Measurements from ENCODE around the gene CDCP1.

CDCP1 gene, protein sequence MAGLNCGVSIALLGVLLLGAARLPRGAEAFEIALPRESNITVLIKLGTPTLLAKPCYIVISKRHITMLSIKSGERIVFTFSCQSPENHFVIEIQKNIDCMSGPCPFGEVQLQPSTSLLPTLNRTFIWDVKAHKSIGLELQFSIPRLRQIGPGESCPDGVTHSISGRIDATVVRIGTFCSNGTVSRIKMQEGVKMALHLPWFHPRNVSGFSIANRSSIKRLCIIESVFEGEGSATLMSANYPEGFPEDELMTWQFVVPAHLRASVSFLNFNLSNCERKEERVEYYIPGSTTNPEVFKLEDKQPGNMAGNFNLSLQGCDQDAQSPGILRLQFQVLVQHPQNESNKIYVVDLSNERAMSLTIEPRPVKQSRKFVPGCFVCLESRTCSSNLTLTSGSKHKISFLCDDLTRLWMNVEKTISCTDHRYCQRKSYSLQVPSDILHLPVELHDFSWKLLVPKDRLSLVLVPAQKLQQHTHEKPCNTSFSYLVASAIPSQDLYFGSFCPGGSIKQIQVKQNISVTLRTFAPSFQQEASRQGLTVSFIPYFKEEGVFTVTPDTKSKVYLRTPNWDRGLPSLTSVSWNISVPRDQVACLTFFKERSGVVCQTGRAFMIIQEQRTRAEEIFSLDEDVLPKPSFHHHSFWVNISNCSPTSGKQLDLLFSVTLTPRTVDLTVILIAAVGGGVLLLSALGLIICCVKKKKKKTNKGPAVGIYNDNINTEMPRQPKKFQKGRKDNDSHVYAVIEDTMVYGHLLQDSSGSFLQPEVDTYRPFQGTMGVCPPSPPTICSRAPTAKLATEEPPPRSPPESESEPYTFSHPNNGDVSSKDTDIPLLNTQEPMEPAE

DNA sequence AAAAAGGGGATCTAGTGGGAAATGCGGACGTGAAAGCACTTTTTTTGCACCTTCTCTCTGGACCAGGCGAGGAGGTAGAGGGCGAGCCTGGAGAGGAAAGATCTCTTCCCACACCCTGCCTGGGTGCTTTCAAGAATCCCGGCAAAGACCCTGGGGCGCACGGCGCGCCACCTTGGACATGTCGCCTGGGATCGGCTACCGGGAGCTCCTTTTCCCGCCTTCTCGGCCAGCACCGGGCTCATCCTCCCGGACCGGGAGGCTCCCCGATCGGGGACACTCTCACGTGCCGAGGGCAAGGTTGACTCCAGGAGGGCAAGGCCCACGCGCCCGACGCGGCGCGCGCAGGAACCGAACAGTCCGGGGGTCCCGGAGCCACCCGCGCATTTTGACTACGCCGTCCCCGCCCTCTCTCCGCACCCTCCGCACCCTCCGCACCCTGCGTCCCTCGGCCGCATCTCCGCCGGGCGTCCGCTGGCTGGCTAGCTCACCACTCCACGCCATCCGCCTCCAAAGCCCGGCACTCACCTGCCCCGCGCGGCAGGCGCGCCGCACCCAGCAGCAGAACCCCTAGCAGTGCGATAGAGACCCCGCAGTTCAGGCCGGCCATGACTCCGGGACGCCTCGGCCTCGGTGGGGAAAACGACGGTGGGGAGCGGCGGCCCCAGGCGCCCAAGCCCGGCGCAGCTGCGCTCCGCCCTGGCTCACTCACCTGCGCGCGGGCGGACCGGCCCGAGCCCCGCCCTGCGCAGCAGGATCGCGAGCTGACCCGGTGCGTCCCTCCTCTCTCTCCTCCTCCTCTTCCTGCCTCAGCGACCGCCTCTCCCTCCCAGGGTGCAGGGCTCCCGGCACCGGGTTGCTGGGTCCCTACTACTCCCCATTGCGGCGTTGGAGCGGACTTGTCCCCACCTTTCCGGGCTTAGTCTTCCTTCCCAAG, at the start of gene CDCP1:
Gene CDCP1 (minus strand): TSS at position 698 of the 934 bp plus-strand sequence. CDS start 91 bp downstream, at position 607.
- peaks cover 51 to 62% of the 10 kb centered on the region in 2 donors for H3K27me3 Mint-ChIP-seq
- peaks cover 9 to 10% of the 10 kb centered on the region in 2 donors for H3K9me3 Mint-ChIP-seq
- H3K27ac Mint-ChIP-seq = peak within 1 kb of the TSS; percentile 78
- ATAC-seq (replicated peaks) (peak; percentile 21 to 51), DNase-seq (no peak)
- H3K4me1 Mint-ChIP-seq = peaks cover 13 to 28% of the 10 kb centered on the region in 2 donors
- H3K36me3 Mint-ChIP-seq = peaks cover 3 to 8% of the 10 kb centered on the region in 2 donors
- peak within 1 kb of the TSS; percentile 81 to 85 for H3K4me3 Mint-ChIP-seq

DNA sequence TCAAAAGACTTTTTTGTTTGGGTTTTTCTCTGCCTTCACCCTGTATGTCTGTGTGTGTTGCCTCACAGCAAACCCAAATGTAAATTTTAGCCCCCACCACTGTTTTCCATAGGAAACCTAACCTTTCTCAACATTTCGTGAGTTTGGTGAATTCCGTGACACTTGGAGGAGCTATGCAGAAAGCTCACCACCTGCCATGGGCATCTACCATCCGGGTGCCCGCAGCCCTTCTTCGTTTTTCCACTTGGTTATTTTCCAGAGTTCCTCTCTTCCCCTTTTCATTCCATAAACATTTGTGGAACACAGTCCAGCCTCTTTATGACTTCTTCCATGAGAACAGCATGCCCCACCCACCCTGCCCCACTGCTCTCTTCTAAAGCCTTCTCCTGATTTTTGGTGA, 48.6 kb upstream of the CDCP1 start:
- Mint-ChIP-seq H3K27ac (no peak overlapping the region), H3K9me3 (no peaks in the 10 kb centered on the region), H3K4me3 (no peak overlapping the region), H3K27me3 (peaks cover 24 to 29% of the 10 kb centered on the region in 2 donors), H3K36me3 (no peaks in the 10 kb centered on the region), H3K4me1 (no peaks in the 10 kb centered on the region)
- ATAC-seq (replicated peaks) (no peak), DNase-seq (no peak)

DNA sequence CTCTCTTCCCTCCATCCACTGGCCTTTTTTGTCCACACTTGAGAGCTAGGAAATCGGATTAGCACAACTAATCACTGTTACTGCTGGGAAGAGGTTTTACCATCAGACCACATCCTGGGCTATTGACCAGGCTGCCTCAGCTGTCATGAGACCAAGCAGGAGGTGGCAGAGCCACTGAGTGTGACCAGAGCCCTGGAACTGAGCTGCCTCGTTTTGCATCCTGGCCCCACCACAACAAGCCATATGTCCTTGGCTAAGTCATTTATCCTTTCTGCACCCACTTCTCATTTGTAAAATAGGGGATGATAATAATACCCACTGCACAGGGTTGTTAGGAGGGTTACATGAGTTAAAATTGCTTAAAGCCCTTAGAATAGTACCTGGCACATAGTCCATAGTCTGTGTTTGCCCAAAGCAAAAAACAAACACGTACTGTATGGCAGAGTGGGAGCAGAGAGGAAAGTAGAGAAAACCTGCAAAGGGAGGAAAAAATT, 45.8 kb upstream of the CDCP1 start:
- Mint-ChIP-seq H3K36me3 (no peaks in the 10 kb centered on the region), H3K27me3 (peaks cover 18 to 19% of the 10 kb centered on the region in 2 donors), H3K27ac (no peak overlapping the region), H3K4me1 (peaks cover 6 to 9% of the 10 kb centered on the region in 2 donors), H3K4me3 (no peak overlapping the region), H3K9me3 (no peaks in the 10 kb centered on the region)
- ATAC-seq (replicated peaks) (no peak), DNase-seq (no peak)

DNA sequence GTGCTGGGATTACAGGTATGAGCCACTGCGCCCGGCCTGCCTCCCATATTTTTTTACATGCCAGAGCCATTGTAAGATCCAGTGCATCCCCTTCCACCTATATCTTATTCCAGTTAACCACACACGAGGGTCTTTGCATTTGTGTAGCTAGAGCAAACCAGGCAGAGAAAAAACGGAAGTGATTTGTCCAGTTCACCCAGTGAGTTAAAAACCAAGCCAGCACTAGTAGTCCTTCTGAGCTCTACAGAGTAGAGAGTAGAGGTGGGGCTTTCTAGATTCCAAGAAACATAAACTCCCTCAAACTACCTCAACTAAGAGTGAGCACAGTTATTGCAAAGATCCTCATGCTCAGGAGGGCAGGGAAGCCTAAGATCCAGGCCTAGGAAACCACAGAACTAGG, 45.2 kb upstream of the CDCP1 start:
- Mint-ChIP-seq H3K4me1 (peaks cover 6 to 9% of the 10 kb centered on the region in 2 donors), H3K27me3 (peaks cover 15% of the 10 kb centered on the region in 2 donors), H3K27ac (no peak overlapping the region), H3K36me3 (no peaks in the 10 kb centered on the region), H3K9me3 (no peaks in the 10 kb centered on the region), H3K4me3 (no peak overlapping the region)
- no peak for ATAC-seq (replicated peaks)
- no peak for DNase-seq

- H3K4me3 Mint-ChIP-seq = no peak overlapping the region
- H3K27ac Mint-ChIP-seq = no peak overlapping the region
- DNase-seq (no peak), ATAC-seq (replicated peaks) (no peak)
- H3K4me1 Mint-ChIP-seq = peaks cover 6 to 9% of the 10 kb centered on the region in 2 donors
- H3K27me3 Mint-ChIP-seq = peaks cover 13 to 15% of the 10 kb centered on the region in 2 donors
- no peaks in the 10 kb centered on the region for H3K9me3 Mint-ChIP-seq
- no peaks in the 10 kb centered on the region for H3K36me3 Mint-ChIP-seq
Observed at GRCh38 chr3:45188719-45189659, 42.8 kb upstream of the CDCP1 start.

DNA sequence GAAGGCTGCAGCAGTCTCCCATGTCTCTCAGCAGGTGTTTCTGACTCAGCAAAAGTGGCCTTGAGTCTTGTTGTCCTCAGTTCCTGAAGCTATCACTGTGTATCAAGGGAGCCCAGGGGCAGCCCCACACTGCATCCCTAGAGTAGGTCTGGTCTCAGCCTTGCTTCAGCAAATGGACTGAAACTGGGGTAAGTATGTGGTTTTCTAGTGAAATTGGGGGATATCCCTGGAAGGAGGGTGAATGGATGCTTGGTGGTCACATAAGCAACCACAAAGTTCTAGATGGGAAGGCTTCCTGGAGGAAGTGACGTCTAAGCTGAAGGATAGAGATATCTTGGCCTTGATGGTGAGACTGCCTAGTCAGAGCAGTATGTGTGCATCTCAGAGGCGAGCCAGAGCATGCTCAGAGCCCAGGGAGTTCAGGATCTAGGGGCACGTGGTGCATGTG, 41.5 kb upstream of the CDCP1 start:
- Mint-ChIP-seq H3K36me3 (no peaks in the 10 kb centered on the region), H3K4me1 (peaks cover 8 to 16% of the 10 kb centered on the region in 2 donors), H3K4me3 (no peak overlapping the region), H3K9me3 (no peaks in the 10 kb centered on the region), H3K27ac (no peak overlapping the region), H3K27me3 (peaks cover 11 to 13% of the 10 kb centered on the region in 2 donors)
- peak; percentile 94 to 96 for ATAC-seq (replicated peaks)
- DNase-seq = peak; percentile 29

GRCh38 chr3:45186871-45187270, 40.7 kb upstream of the CDCP1 start:
- DNase-seq = no peak
- H3K27me3 Mint-ChIP-seq = peaks cover 11 to 13% of the 10 kb centered on the region in 2 donors
- H3K4me1 Mint-ChIP-seq = peaks cover 8 to 18% of the 10 kb centered on the region in 2 donors
- H3K27ac Mint-ChIP-seq = no peak overlapping the region
- no peaks in the 10 kb centered on the region for H3K36me3 Mint-ChIP-seq
- no peak for ATAC-seq (replicated peaks)
- no peaks in the 10 kb centered on the region for H3K9me3 Mint-ChIP-seq
- H3K4me3 Mint-ChIP-seq = no peak overlapping the region

DNA sequence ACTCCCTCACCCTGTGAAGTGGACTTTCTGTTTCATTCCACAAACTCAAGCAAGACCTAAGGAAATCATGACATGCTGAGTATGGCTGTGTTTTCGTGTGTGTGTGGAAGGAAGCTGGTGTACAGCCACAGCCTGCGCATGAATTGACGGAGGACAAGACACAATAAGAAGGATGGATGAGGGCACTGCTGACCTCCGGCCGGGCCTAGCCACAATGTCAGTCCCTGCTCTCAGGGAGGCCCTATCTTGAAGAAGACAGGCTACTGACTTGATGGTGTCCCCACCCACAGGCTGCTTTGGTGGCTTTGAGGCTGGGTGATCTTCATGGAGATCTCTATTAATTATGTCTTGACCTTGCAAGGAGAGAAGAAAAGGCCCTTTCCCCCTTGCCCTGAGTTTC, 39.3 kb upstream of the CDCP1 start:
- Mint-ChIP-seq H3K27ac (no peak overlapping the region), H3K4me3 (no peak overlapping the region), H3K4me1 (peaks cover 8 to 18% of the 10 kb centered on the region in 2 donors), H3K27me3 (peaks cover 13 to 14% of the 10 kb centered on the region in 2 donors), H3K36me3 (no peaks in the 10 kb centered on the region), H3K9me3 (no peaks in the 10 kb centered on the region)
- DNase-seq (no peak), ATAC-seq (replicated peaks) (no peak)

DNA sequence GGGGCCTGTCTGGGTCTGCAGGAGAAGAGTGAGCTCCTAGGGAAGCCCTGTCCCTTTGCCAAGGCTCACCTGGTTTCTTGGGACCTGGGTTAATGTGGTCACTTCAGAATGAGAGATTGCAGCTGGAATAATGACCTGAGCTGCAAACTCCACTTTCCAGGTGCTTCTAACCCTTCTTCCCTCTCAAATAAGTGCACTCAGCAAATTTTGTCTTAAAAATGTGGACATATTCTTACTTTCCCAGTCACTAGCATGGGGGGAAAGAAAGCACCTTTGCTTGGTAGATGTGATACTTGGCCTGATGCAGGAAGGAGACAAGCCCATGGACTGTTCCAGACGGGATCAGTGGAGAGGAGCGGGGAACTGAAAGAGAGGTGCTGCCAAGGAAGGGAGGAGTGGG, 38.9 kb upstream of the CDCP1 start:
- Mint-ChIP-seq H3K9me3 (no peaks in the 10 kb centered on the region), H3K4me1 (peaks cover 8 to 18% of the 10 kb centered on the region in 2 donors), H3K27me3 (peaks cover 16 to 18% of the 10 kb centered on the region in 2 donors), H3K36me3 (no peaks in the 10 kb centered on the region), H3K27ac (no peak overlapping the region), H3K4me3 (no peak overlapping the region)
- no peak for DNase-seq
- ATAC-seq (replicated peaks) = no peak

DNA sequence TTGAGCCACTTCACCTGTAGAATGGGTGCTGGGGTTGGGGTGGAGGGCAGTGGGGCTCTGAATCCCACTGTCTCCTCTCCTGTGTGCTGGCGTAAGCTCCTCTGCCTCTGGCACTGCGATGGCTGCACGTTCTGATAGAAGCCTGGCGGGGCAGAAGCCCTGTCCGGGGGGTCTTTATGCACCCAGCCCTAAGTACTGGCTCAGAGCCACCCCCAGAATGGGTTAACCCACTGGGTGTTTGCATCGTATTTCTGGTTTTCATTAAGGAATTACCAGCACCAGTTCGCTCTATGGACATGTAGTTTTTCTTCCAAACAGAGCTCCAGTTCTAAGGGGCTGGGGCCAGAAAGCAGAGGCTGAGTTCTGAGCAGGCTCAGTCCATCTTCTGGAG, 37.7 kb upstream of the CDCP1 start:
- no peak overlapping the region for H3K27ac Mint-ChIP-seq

GRCh38 chr3:45182915-45183871, 37.0 kb upstream of the CDCP1 start:
- H3K27me3 Mint-ChIP-seq = peaks cover 15 to 17% of the 10 kb centered on the region in 2 donors
- H3K36me3 Mint-ChIP-seq = no peaks in the 10 kb centered on the region
- ATAC-seq (replicated peaks) (no peak), DNase-seq (no peak)
- no peaks in the 10 kb centered on the region for H3K9me3 Mint-ChIP-seq
- no peak overlapping the region for H3K4me3 Mint-ChIP-seq
- peaks cover 8 to 17% of the 10 kb centered on the region in 2 donors for H3K4me1 Mint-ChIP-seq
- no peak overlapping the region for H3K27ac Mint-ChIP-seq

More for the DNA sequence above, 37.7 kb upstream of the CDCP1 start:
- DNase-seq = no peak
- H3K4me3 Mint-ChIP-seq = no peak overlapping the region
- no peaks in the 10 kb centered on the region for H3K36me3 Mint-ChIP-seq
- H3K4me1 Mint-ChIP-seq = peaks cover 8 to 18% of the 10 kb centered on the region in 2 donors
- H3K9me3 Mint-ChIP-seq = no peaks in the 10 kb centered on the region
- no peak for ATAC-seq (replicated peaks)
- peaks cover 15 to 17% of the 10 kb centered on the region in 2 donors for H3K27me3 Mint-ChIP-seq

GRCh38 chr3:45181496-45181895, 35.3 kb upstream of the CDCP1 start:
- Mint-ChIP-seq H3K27ac (no peak overlapping the region), H3K27me3 (peaks cover 15 to 17% of the 10 kb centered on the region in 2 donors), H3K36me3 (no peaks in the 10 kb centered on the region), H3K4me1 (peaks cover 2 to 8% of the 10 kb centered on the region in 2 donors), H3K4me3 (no peak overlapping the region), H3K9me3 (no peaks in the 10 kb centered on the region)
- no peak for ATAC-seq (replicated peaks)
- DNase-seq = no peak

All from stimulated activated naive B cell treated with anti-CD40 and anti-IgM and Interleukin-4, amounts not matched to agents 10 μg/mL and 1 μg/mL and 100 μg/mL, for 72 hours (primary cell).